ENCODE measurements around the gene TGM6.

TGM6 gene

DNA sequence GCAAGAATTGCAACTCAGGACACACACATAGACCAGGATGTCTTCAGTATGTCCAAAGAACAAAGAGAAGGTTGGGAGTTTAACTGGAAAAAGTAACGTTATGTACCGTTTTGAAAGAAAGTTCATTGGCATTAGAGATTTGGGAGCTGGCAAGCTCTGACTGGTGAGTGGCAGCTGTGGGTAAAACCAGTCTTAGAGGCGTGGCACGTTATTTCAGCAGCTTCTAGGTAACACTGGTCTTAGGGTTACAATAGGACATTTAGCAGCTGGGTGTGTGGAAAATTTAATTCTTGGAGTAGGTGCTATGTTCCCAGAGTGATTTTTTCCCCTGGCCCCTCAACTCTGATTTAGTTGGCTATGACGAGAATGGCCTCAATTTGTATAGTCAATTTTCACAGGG, 70.7 kb downstream of the TGM6 start:
- Mint-ChIP-seq H3K9me3 (peaks cover 3% of the 10 kb centered on the region), H3K27me3 (no peaks in the 10 kb centered on the region), H3K4me1 (peaks cover 13% of the 10 kb centered on the region), H3K36me3 (peaks cover 6% of the 10 kb centered on the region), H3K4me3 (no peak overlapping the region), H3K27ac (no peak overlapping the region)
- ATAC-seq, result no peak

GRCh38 chr20:2451939-2452732, 71.4 kb downstream of the TGM6 start:
- Mint-ChIP-seq H3K4me3 (no peak overlapping the region), H3K27me3 (no peaks in the 10 kb centered on the region)

GRCh38 chr20:2453792-2454191, 73.1 kb downstream of the TGM6 start:
- Mint-ChIP-seq H3K36me3 (peaks cover 10% of the 10 kb centered on the region), H3K27me3 (no peaks in the 10 kb centered on the region), H3K4me3 (no peak overlapping the region), H3K9me3 (no peaks in the 10 kb centered on the region), H3K27ac (no peak overlapping the region), H3K4me1 (peaks cover 13% of the 10 kb centered on the region)
- no peak for ATAC-seq

More at GRCh38 chr20:2451939-2452732, 71.4 kb downstream of the TGM6 start:
- H3K9me3 Mint-ChIP-seq, result no peaks in the 10 kb centered on the region
- H3K4me1 Mint-ChIP-seq, result peaks cover 13% of the 10 kb centered on the region
- no peak for ATAC-seq
- peaks cover 6% of the 10 kb centered on the region for H3K36me3 Mint-ChIP-seq
- no peak overlapping the region for H3K27ac Mint-ChIP-seq

- Mint-ChIP-seq H3K27ac (peak overlapping the region; percentile 7), H3K36me3 (peaks cover 29% of the 10 kb centered on the region), H3K27me3 (no peaks in the 10 kb centered on the region), H3K4me1 (peaks cover 7% of the 10 kb centered on the region), H3K9me3 (no peaks in the 10 kb centered on the region), H3K4me3 (no peak overlapping the region)
- no peak for ATAC-seq
Measured at GRCh38 chr20:2455771-2456497, 75.2 kb downstream of the TGM6 start.

DNA sequence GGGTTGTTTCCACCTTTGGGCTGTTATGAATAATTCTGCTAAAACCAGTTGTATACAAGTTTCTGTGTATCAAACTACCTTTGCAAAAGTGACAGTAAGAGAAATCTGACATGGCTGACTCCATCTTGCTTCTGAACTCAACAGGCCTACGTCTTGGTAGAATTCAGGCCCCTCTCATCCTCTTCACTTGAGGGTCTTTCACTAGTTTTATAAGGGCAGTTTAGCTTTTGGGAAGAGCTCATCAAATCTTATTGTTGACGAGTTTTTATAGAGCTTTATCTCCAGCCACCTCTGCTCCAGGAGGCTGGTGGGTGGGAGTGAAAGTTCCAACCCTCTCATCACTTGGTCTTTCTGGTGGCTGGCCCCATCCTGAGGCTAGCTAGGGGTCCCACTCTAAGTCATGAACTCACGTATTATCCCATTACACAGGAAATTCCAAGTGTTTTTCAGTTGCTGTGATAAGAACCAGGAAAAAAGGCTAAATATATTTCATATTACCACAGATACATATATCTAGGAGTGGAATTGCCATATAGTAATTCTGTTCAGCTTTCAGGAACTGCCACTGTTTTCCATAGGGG, 78.3 kb downstream of the TGM6 start:
- Mint-ChIP-seq H3K9me3 (no peaks in the 10 kb centered on the region), H3K27ac (no peak overlapping the region), H3K27me3 (no peaks in the 10 kb centered on the region), H3K4me1 (peaks cover 7% of the 10 kb centered on the region), H3K36me3 (peaks cover 60% of the 10 kb centered on the region), H3K4me3 (no peak overlapping the region)
- no peak for ATAC-seq

GRCh38 chr20:2459981-2460751, 79.5 kb downstream of the TGM6 start:
- H3K9me3 Mint-ChIP-seq, result no peaks in the 10 kb centered on the region
- no peak overlapping the region for H3K4me3 Mint-ChIP-seq
- H3K27ac Mint-ChIP-seq, result no peak overlapping the region
- H3K27me3 Mint-ChIP-seq, result no peaks in the 10 kb centered on the region
- H3K4me1 Mint-ChIP-seq, result peaks cover 9% of the 10 kb centered on the region
- ATAC-seq, result no peak
- H3K36me3 Mint-ChIP-seq, result peaks cover 71% of the 10 kb centered on the region

DNA sequence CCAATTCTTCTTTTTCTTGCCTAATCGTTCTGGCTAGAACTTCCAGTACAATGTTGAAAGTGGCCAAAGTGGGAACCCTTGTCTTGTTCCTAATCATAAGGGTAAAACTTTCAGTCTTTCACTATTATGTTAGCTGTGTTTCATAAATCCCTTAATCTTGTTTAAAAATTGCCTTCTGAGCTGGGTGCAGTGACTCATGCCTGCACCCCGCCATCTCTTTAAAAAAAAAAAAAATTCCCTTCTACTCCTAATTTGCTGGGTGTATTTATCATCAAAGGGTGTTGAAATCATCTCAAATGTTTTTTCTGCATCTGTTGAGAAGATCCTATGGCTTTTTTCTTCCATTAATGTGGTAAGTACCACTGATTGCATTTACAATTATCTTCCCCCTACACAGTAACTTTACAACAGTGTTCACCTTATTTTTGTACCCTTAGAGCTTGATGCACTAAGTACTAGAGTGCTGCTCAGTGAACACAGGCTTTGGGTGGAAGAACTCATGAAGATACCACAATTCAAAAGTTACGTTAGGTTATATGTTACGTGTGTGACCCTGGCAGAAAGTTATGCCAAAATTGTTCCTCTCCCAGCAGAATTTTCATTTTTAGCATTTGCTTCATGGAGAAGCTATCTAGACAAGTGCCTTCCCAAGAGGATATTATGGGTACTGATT, 80.2 kb downstream of the TGM6 start:
- Mint-ChIP-seq H3K9me3 (no peaks in the 10 kb centered on the region), H3K4me1 (peaks cover 9% of the 10 kb centered on the region), H3K27ac (no peak overlapping the region), H3K27me3 (no peaks in the 10 kb centered on the region), H3K36me3 (peaks cover 73% of the 10 kb centered on the region), H3K4me3 (no peak overlapping the region)
- ATAC-seq, result no peak

DNA sequence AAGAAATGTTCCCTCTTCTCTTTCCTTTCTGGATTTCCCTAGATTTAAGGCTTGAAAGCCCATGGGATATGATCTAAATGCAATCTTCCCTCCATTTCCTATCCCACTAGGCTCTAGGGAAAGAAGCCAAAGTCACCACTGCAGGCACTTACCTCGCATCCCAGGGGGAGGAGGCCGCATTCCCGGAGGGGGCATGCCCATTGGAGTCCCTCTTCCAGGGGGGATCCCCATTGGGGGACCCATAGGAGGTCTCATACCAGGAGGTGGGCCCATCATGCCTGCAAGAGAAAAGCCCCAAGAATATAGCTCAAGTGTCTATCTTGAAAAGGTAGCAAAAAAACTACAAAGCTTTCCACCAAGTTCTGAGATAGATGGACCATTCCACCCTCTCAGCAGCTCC, 81.8 kb downstream of the TGM6 start:
- H3K4me3 Mint-ChIP-seq, result no peak overlapping the region
- H3K9me3 Mint-ChIP-seq, result no peaks in the 10 kb centered on the region
- H3K4me1 Mint-ChIP-seq, result peaks cover 20% of the 10 kb centered on the region
- ATAC-seq, result no peak
- no peaks in the 10 kb centered on the region for H3K27me3 Mint-ChIP-seq
- no peak overlapping the region for H3K27ac Mint-ChIP-seq
- H3K36me3 Mint-ChIP-seq, result peaks cover 85% of the 10 kb centered on the region

GRCh38 chr20:2463616-2464365, 83.1 kb downstream of the TGM6 start:
- Mint-ChIP-seq H3K27me3 (no peaks in the 10 kb centered on the region), H3K4me3 (no peak overlapping the region), H3K4me1 (peaks cover 33% of the 10 kb centered on the region), H3K27ac (no peak overlapping the region), H3K9me3 (no peaks in the 10 kb centered on the region), H3K36me3 (peaks cover 92% of the 10 kb centered on the region)
- ATAC-seq, result no peak

DNA sequence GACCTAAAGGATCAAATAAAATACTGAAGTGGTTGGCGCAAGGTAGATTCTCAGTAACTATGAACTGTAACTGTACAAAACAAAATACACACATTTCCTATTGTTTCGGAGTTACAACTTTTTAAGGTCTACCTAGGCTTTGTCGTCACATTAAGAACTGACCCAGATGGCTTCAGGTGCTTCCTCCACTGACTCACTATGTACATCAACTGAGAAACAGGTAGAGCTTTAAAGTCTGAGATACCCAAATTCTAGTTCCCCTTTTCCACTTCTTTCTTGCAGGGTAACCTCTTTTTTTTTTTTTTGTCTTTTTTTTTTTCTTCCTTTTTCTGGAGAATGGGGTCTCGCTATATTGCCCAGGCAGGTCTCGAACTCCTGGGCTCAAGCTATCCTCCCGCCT, 84.4 kb downstream of the TGM6 start:
- H3K36me3 Mint-ChIP-seq, result peaks cover 88% of the 10 kb centered on the region
- H3K9me3 Mint-ChIP-seq, result no peaks in the 10 kb centered on the region
- H3K27me3 Mint-ChIP-seq, result no peaks in the 10 kb centered on the region
- no peak for ATAC-seq
- H3K4me3 Mint-ChIP-seq, result no peak overlapping the region
- H3K27ac Mint-ChIP-seq, result no peak overlapping the region
- H3K4me1 Mint-ChIP-seq, result peaks cover 41% of the 10 kb centered on the region

GRCh38 chr20:2467412-2467811, 86.7 kb downstream of the TGM6 start:
- peaks cover 74% of the 10 kb centered on the region for H3K36me3 Mint-ChIP-seq

DNA sequence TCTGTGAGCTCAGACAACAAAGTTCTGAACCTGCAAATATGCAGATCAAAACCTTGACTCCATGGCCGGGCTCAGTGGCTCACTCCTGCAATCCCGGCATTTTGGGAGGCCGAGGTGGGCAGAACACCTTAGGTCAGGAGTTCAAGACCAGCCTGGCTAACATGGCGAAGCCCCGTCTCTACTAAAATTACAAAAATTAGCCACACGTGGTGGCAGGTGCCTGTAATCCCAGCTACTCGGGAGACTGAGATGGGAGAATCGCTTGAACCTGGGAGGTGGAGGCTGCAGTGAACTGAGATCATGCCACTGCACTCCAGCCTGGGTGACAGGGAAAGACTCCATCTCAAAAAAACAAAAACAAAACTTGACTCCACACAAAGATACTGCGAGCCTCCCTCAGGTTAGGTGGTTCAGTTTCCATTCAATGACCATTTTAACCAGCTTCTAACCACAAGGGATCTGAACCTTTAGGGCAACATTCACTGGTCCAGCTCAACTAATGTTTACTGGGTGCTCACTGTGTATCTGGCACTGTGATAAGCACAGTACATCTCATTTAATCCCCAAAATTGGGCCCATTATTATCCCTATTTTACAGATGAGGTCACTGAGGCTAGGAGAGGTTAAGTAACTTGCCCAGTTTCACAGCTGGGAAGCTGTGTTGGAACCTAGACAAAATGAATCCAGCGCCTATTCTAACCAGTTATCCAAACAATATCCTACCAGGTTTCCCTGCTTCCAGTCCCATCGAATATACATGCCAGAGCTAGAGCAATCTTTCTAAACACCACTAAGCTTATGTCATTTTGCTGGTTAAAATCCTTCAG, 88.1 kb downstream of the TGM6 start:
- no peak for ATAC-seq
- Mint-ChIP-seq H3K27ac (no peak overlapping the region), H3K9me3 (peaks cover 3% of the 10 kb centered on the region), H3K27me3 (no peaks in the 10 kb centered on the region), H3K36me3 (peaks cover 61% of the 10 kb centered on the region), H3K4me1 (peaks cover 51% of the 10 kb centered on the region), H3K4me3 (peak overlapping the region; percentile 95)

More at GRCh38 chr20:2467412-2467811, 86.7 kb downstream of the TGM6 start:
- H3K9me3 Mint-ChIP-seq, result peaks cover 3% of the 10 kb centered on the region
- no peak for ATAC-seq
- H3K4me3 Mint-ChIP-seq, result no peak overlapping the region
- no peaks in the 10 kb centered on the region for H3K27me3 Mint-ChIP-seq
- peaks cover 51% of the 10 kb centered on the region for H3K4me1 Mint-ChIP-seq
- H3K27ac Mint-ChIP-seq, result peak overlapping the region; percentile 6

- peaks cover 49% of the 10 kb centered on the region for H3K36me3 Mint-ChIP-seq
- no peaks in the 10 kb centered on the region for H3K27me3 Mint-ChIP-seq
- peak; percentile 65 for ATAC-seq
- peak overlapping the region; percentile 95 for H3K4me3 Mint-ChIP-seq
- peaks cover 51% of the 10 kb centered on the region for H3K4me1 Mint-ChIP-seq
- H3K9me3 Mint-ChIP-seq, result peaks cover 3% of the 10 kb centered on the region
- peak overlapping the region; percentile 98 for H3K27ac Mint-ChIP-seq
Measured at GRCh38 chr20:2469991-2470422, 89.3 kb downstream of the TGM6 start.
